ENCODE data around the gene LEFTY1. TPM values are rescaled to one million over a fixed set of nuclear protein-coding genes. Genes with fewer than 3 reads are reported as not detected.

LEFTY1 gene
- total and polyA plus RNA-seq, 8 donors: 0.61 to 6.9 (median 3.9) TPM; not detected in 1

DNA sequence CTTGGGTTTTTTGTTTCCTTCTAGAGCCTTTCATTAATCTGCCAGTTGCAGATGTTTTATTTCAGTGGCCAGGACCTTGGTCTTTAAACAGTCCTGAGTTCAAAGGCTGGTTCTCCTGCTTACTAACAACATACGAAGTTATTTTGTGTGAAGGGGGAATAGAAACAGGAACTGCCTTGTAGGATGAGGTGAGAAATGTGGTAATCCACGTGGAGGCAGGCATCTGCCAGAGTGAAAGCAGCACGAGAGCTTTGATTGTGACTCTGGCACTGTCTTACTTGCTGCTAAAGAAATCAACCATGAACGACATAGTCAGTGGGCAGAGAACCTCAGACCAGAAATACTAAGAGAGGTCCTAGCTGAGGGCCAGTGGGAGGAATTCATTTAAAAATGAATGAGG, 37.1 kb downstream of the LEFTY1 start:
- Histone ChIP-seq H3K27me3 (no peaks in the 10 kb centered on the region), H3K36me3 (peaks cover 0 to 99% of the 10 kb centered on the region in 2 donors), H3K4me1 (peaks cover 4 to 33% of the 10 kb centered on the region in 2 donors), H3K4me3 (no peak overlapping the region), H3K27ac (no peak overlapping the region), H3K9me3 (no peaks in the 10 kb centered on the region)
- TF ChIP-seq, protein P1, sequence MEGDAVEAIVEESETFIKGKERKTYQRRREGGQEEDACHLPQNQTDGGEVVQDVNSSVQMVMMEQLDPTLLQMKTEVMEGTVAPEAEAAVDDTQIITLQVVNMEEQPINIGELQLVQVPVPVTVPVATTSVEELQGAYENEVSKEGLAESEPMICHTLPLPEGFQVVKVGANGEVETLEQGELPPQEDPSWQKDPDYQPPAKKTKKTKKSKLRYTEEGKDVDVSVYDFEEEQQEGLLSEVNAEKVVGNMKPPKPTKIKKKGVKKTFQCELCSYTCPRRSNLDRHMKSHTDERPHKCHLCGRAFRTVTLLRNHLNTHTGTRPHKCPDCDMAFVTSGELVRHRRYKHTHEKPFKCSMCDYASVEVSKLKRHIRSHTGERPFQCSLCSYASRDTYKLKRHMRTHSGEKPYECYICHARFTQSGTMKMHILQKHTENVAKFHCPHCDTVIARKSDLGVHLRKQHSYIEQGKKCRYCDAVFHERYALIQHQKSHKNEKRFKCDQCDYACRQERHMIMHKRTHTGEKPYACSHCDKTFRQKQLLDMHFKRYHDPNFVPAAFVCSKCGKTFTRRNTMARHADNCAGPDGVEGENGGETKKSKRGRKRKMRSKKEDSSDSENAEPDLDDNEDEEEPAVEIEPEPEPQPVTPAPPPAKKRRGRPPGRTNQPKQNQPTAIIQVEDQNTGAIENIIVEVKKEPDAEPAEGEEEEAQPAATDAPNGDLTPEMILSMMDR (IDR thresholded peaks at IDR 0.05): no peak
- ATAC-seq (no peak), DNase-seq (peak in 2 of 4 donors; percentile 84 to 92)
- intact Hi-C loops (cut with DNase I): no loop called here

DNA sequence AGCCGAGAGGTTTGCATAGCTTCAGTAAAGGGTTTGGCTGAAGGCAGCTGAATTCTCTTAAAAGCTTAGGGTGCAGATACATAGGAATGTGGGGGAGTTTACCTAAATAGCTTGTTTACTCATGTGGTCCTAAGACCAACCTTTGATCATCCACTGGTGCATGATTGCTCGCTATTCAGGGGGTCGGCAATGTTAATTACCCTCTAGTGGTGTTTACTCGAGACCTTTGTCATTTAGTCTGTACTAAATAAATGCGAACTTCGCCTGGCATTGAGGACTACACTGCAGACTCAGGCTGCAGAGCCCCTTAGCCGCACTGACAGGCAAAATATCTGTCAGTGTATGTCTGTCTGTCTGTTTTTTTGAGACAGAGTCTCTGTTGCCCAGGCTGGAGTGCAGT, 38.6 kb downstream of the LEFTY1 start:
- TF ChIP-seq, protein P1 (IDR thresholded peaks at IDR 0.05): no peak
- Histone ChIP-seq H3K4me3 (no peak overlapping the region), H3K27me3 (no peaks in the 10 kb centered on the region), H3K9me3 (no peaks in the 10 kb centered on the region), H3K4me1 (peaks cover 2 to 29% of the 10 kb centered on the region in 2 donors), H3K27ac (no peak overlapping the region), H3K36me3 (peaks cover 0 to 99% of the 10 kb centered on the region in 2 donors)
- no peak for ATAC-seq
- intact Hi-C loops (cut with DNase I): no loop called here
- DNase-seq: no peak

DNA sequence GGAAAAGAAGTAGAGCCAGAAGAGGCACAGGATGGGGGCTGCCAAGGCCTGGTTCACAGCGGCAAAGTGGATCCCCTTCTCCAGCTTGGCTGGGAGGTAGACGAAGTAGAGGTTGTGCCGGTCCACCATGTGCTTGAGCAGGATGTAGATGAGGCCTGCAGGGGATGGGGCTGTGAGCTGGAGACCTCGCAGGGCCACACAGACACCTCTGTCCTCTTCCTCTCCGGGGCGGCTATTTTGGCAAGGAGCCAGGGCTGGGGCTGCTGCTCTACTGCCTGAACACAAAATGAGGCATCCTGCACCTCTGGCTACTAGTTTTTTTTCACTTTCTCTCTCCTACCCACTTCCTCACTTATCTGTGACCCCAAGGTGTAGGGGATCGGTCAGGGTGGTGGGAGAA, 39.0 kb downstream of the LEFTY1 start:
- DNase-seq (peak in 1 of 4 donors; percentile 76), ATAC-seq (no peak)
- Histone ChIP-seq H3K4me1 (peaks cover 0 to 28% of the 10 kb centered on the region in 2 donors), H3K9me3 (no peaks in the 10 kb centered on the region), H3K27me3 (no peaks in the 10 kb centered on the region), H3K4me3 (no peak overlapping the region), H3K36me3 (peaks cover 0 to 97% of the 10 kb centered on the region in 2 donors), H3K27ac (no peak overlapping the region)
- intact Hi-C loops (cut with DNase I): loop anchor here in 1 of 2 donors (10.0 kb wide), 1 partner anchor 375 kb away; no protein-coding TSS in a partner anchor
- TF ChIP-seq, protein P1 (IDR thresholded peaks at IDR 0.05): no peak

DNA sequence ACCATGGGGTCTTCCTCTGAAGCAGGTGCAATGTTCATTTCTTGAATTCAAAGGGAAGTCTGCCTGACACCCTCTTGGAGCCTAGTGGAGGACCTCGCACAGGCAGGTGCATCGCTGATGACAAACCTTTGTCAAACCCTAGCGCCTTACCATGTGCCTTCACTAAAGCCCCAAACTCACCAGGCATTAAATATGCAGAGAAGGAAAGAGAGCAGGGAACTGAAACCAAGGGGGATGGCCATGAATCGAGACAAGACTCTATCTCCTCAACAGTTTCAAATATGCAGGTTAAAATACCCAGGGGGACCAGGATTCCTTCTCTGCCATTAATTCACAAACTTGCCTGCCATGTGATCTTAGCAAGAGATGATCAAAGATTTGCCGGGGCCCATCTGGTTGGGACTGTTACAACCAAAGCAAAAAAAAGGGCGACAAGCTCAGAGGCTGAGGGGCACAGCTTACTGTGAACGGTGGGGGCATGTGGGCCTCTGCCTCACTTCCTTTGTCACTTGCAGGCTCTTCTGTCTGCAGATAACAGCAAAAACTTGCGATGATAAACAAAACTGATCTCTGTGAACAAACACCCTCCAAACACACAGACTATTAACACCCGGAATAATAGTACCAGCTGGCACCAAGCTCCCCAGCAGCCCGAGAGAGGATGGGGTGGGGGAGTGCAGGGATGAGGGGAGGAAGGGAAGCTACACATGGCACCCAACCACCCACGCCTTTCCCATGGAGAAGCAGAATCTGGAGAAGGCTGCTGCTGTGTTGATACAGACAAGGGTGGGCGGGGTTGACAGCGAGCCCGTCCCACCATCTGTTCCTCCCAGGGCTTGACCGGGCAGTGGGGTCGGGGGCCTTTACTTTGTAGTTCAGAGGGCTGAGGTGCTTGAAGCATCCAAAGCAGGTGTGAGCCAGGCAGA, 40.7 kb downstream of the LEFTY1 start:
- Histone ChIP-seq H3K36me3 (peaks cover 0 to 96% of the 10 kb centered on the region in 2 donors), H3K27me3 (no peaks in the 10 kb centered on the region), H3K9me3 (no peaks in the 10 kb centered on the region), H3K27ac (no peak overlapping the region), H3K4me1 (peaks cover 0 to 24% of the 10 kb centered on the region in 2 donors), H3K4me3 (no peak overlapping the region)
- intact Hi-C loops (cut with DNase I): loop anchor here in 1 of 2 donors (10.0 kb wide), 1 partner anchor 373 kb away; no protein-coding TSS in a partner anchor
- DNase-seq: peak in 1 of 4 donors; percentile 27
- TF ChIP-seq, protein P1 (IDR thresholded peaks at IDR 0.05): no peak
- no peak for ATAC-seq

DNA sequence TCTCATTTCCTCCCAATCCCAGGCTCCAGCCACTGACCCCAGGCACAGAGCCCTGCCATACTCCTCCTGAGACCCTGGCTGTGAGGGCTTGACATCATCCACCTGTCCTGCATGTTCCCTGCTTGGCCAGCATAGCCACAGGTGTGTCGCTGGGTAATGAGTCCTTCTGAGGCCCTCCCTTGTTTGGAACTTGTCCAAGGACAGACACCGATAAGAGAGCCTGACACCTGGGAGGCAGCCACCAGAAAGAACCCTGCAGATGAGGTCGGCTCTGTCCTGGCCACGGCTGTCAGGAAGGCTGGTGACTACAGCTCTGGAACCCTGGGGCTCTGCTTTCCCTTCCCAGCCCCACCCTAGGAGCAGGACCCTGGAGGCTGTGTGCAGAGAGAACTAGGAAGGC, 41.3 kb downstream of the LEFTY1 start:
- peak; percentile 25 for ATAC-seq
- H3K27me3 ChIP-seq: no peaks in the 10 kb centered on the region
- no peak overlapping the region for H3K4me3 ChIP-seq
- peaks cover 0 to 92% of the 10 kb centered on the region in 2 donors for H3K36me3 ChIP-seq
- TF ChIP-seq, protein P1 (IDR thresholded peaks at IDR 0.05): no peak
- no peaks in the 10 kb centered on the region for H3K9me3 ChIP-seq
- peak in 1 of 4 donors; percentile 49 for DNase-seq
- peaks cover 0 to 23% of the 10 kb centered on the region in 2 donors for H3K4me1 ChIP-seq
- intact Hi-C loops (cut with DNase I): loop anchor here in 1 of 2 donors (10.0 kb wide), 1 partner anchor 373 kb away; no protein-coding TSS in a partner anchor
- no peak overlapping the region for H3K27ac ChIP-seq

All from left lung (tissue), 10 donors.